Breast epithelium (tissue), 3 donors: Measurements from ENCODE around the gene LDLRAD4.

Experiments used
- POLR2A ChIP-seq: fragments of 450-650 bp; IDR thresholded peaks from one replicate; pipeline ENCODE4 v1.6.1; 2016; ENCODE audit warnings: antibody characterized with exemption, mild to moderate bottlenecking, moderate library complexity
- TF ChIP-seq, protein P1 (sequence below), 3 donors: fragments of 450-650 bp; IDR thresholded peaks; one replicate each; pipeline ENCODE4 v1.5.1; 2016 to 2017; ENCODE audit warnings: antibody characterized with exemption in 3 of 3, mild to moderate bottlenecking in 3 of 3, moderate library complexity in 3 of 3

- TF ChIP-seq, protein P1, sequence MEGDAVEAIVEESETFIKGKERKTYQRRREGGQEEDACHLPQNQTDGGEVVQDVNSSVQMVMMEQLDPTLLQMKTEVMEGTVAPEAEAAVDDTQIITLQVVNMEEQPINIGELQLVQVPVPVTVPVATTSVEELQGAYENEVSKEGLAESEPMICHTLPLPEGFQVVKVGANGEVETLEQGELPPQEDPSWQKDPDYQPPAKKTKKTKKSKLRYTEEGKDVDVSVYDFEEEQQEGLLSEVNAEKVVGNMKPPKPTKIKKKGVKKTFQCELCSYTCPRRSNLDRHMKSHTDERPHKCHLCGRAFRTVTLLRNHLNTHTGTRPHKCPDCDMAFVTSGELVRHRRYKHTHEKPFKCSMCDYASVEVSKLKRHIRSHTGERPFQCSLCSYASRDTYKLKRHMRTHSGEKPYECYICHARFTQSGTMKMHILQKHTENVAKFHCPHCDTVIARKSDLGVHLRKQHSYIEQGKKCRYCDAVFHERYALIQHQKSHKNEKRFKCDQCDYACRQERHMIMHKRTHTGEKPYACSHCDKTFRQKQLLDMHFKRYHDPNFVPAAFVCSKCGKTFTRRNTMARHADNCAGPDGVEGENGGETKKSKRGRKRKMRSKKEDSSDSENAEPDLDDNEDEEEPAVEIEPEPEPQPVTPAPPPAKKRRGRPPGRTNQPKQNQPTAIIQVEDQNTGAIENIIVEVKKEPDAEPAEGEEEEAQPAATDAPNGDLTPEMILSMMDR (IDR thresholded peaks at IDR 0.05) = no peak
- no peak for TF ChIP-seq POLR2A
Measured at GRCh38 chr18:13463526-13464210, 245.1 kb downstream of the LDLRAD4 start.
